Neural crest cell (in vitro differentiated cells): ENCODE data around the gene FBXL7. TPM values are rescaled to one million over a fixed set of nuclear protein-coding genes. Genes with fewer than 3 reads are reported as not detected.

Source experiments
- DNase-seq: peaks from one replicate; pipeline ENCODE4 v3.0.0; 2021; ENCODE audit warnings: low read depth, mixed read lengths, low spot score
- H3K27ac Mint-ChIP-seq: one replicate; pipeline ENCODE4 v1.8.0; 2021; ENCODE audit warnings: mild to moderate bottlenecking, mixed read lengths; ENCODE audit not compliant: unreplicated experiment
- H3K27me3 Mint-ChIP-seq: 2 replicates; pipeline ENCODE4 v1.8.0; 2021; ENCODE audit warnings: low read depth, mild to moderate bottlenecking, mixed read lengths
- H3K36me3 Mint-ChIP-seq: 2 replicates; pipeline ENCODE4 v1.8.0; 2021; ENCODE audit warnings: low read depth, mild to moderate bottlenecking, mixed read lengths
- H3K4me1 Mint-ChIP-seq: 2 replicates; pipeline ENCODE4 v1.8.0; 2021; ENCODE audit warnings: mixed read lengths
- H3K4me3 Mint-ChIP-seq: one replicate; pipeline ENCODE4 v1.8.0; 2021; ENCODE audit warnings: mild to moderate bottlenecking, mixed read lengths
- H3K9me3 Mint-ChIP-seq: 2 replicates; pipeline ENCODE4 v1.8.0; 2021; ENCODE audit warnings: mixed read lengths
- total RNA-seq: library from RNA; stranded (reverse); gene quantifications from 2 replicates; pipeline ENCODE4 v1.2.1, GENCODE V29; 2021
- TF ChIP-seq, protein P1 (sequence below): fragments of 200-600 bp; sonication (generic); conservative IDR thresholded peaks from 2 replicates; pipeline ENCODE4 v1.5.0; 2021; ENCODE audit warnings: antibody characterized with exemption, mild to moderate bottlenecking

Gene FBXL7
- total RNA-seq, 1 donor from 2014 or later, result 20.8 TPM

GRCh38 chr5:15776346-15776745 lies 276.4 kb downstream of the FBXL7 start:
- no peak overlapping the region for H3K27ac Mint-ChIP-seq
- TF ChIP-seq, protein P1, sequence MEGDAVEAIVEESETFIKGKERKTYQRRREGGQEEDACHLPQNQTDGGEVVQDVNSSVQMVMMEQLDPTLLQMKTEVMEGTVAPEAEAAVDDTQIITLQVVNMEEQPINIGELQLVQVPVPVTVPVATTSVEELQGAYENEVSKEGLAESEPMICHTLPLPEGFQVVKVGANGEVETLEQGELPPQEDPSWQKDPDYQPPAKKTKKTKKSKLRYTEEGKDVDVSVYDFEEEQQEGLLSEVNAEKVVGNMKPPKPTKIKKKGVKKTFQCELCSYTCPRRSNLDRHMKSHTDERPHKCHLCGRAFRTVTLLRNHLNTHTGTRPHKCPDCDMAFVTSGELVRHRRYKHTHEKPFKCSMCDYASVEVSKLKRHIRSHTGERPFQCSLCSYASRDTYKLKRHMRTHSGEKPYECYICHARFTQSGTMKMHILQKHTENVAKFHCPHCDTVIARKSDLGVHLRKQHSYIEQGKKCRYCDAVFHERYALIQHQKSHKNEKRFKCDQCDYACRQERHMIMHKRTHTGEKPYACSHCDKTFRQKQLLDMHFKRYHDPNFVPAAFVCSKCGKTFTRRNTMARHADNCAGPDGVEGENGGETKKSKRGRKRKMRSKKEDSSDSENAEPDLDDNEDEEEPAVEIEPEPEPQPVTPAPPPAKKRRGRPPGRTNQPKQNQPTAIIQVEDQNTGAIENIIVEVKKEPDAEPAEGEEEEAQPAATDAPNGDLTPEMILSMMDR, result no peak
- H3K27me3 Mint-ChIP-seq, result no peaks in the 10 kb centered on the region

GRCh38 chr5:15783734-15784133 lies 283.8 kb downstream of the FBXL7 start:
- TF ChIP-seq, protein P1, result no peak
- peaks cover 16% of the 10 kb centered on the region for H3K4me1 Mint-ChIP-seq
- no peak overlapping the region for H3K27ac Mint-ChIP-seq
- H3K36me3 Mint-ChIP-seq, result peaks cover 9% of the 10 kb centered on the region
- DNase-seq, result no peak
- H3K9me3 Mint-ChIP-seq, result peaks cover 7% of the 10 kb centered on the region
- H3K27me3 Mint-ChIP-seq, result no peaks in the 10 kb centered on the region
- no peak overlapping the region for H3K4me3 Mint-ChIP-seq

More at GRCh38 chr5:15776346-15776745, 276.4 kb downstream of the FBXL7 start:
- no peak for DNase-seq
- H3K9me3 Mint-ChIP-seq, result peaks cover 4% of the 10 kb centered on the region
- H3K36me3 Mint-ChIP-seq, result peaks cover 8% of the 10 kb centered on the region
- H3K4me1 Mint-ChIP-seq, result no peaks in the 10 kb centered on the region
- no peak overlapping the region for H3K4me3 Mint-ChIP-seq

DNA sequence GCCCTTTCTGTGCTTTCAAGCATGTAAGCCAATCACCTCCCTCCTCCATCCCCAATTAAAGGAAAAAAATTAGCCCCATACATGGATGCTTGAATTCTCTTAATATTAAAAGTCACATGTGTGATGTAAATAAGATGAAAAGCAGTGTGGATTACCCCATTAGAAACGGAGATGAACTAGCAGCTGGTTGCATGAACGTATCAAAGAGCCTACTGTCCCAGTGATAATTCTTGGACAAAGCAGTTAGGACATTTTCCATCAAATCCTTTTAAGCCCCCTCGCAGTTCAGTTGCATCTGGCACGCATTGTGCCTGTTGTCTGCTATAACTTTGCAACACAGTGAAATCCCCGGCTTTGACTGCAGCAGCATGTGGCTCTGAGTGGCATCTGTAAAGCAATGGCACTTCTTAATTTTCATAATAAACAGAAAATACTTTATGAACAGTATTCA lies 285.6 kb downstream of the FBXL7 start:
- DNase-seq, result no peak
- H3K9me3 Mint-ChIP-seq, result peaks cover 4% of the 10 kb centered on the region
- no peaks in the 10 kb centered on the region for H3K27me3 Mint-ChIP-seq
- TF ChIP-seq, protein P1, result no peak
- H3K27ac Mint-ChIP-seq, result no peak overlapping the region
- H3K36me3 Mint-ChIP-seq, result peaks cover 6% of the 10 kb centered on the region
- peaks cover 16% of the 10 kb centered on the region for H3K4me1 Mint-ChIP-seq
- H3K4me3 Mint-ChIP-seq, result no peak overlapping the region

GRCh38 chr5:15786326-15786725 lies 286.3 kb downstream of the FBXL7 start:
- TF ChIP-seq, protein P1, result no peak
- H3K4me3 Mint-ChIP-seq, result no peak overlapping the region
- no peak for DNase-seq
- peaks cover 16% of the 10 kb centered on the region for H3K4me1 Mint-ChIP-seq
- no peak overlapping the region for H3K27ac Mint-ChIP-seq
- H3K27me3 Mint-ChIP-seq, result no peaks in the 10 kb centered on the region
- peaks cover 3% of the 10 kb centered on the region for H3K9me3 Mint-ChIP-seq
- peaks cover 1% of the 10 kb centered on the region for H3K36me3 Mint-ChIP-seq

- peaks cover 16% of the 10 kb centered on the region for H3K4me1 Mint-ChIP-seq
- TF ChIP-seq, protein P1, result no peak
- H3K9me3 Mint-ChIP-seq, result no peaks in the 10 kb centered on the region
Measured at GRCh38 chr5:15786884-15787283, 286.9 kb downstream of the FBXL7 start.

More at GRCh38 chr5:15786884-15787283, 286.9 kb downstream of the FBXL7 start:
- Mint-ChIP-seq H3K27ac (no peak overlapping the region), H3K4me3 (no peak overlapping the region), H3K27me3 (no peaks in the 10 kb centered on the region), H3K36me3 (no peaks in the 10 kb centered on the region)
- no peak for DNase-seq
